HG03558 (cell line): ENCODE measurements around the gene HOXC12.

ENCODE experiments used
- ATAC-seq: cut with Tn5 transposase; IDR thresholded peaks from one replicate; pipeline ENCODE4 v1.9.1; 2021; ENCODE audit warnings: moderate number of reproducible peaks; ENCODE audit not compliant: unreplicated experiment; ENCODE audit errors: extremely low read depth

Gene HOXC12

GRCh38 chr12:53954694-53955035, at the start of gene HOXC12:
TSS of gene HOXC12 (plus strand) at chr12:53954903. CDS start at chr12:53954930, 27 bp downstream.
- no peak for ATAC-seq

GRCh38 chr12:53907103-53907502, 47.6 kb upstream of the HOXC12 start:
- ATAC-seq: no peak

GRCh38 chr12:53916788-53917655, 37.7 kb upstream of the HOXC12 start:
- no peak for ATAC-seq

GRCh38 chr12:53924521-53925405, 29.9 kb upstream of the HOXC12 start:
- ATAC-seq: no peak

- ATAC-seq: no peak
Observed at GRCh38 chr12:53927220-53928029, 27.3 kb upstream of the HOXC12 start.

GRCh38 chr12:53928054-53928835, 26.5 kb upstream of the HOXC12 start:
- no peak for ATAC-seq

- no peak for ATAC-seq
Observed at GRCh38 chr12:53929527-53929926, 25.2 kb upstream of the HOXC12 start.

GRCh38 chr12:53930591-53931255, 24.0 kb upstream of the HOXC12 start:
- no peak for ATAC-seq

- no peak for ATAC-seq
Observed at GRCh38 chr12:53931844-53932581, 22.7 kb upstream of the HOXC12 start.

GRCh38 chr12:53932915-53933314, 21.8 kb upstream of the HOXC12 start:
- no peak for ATAC-seq

- ATAC-seq: no peak
Observed at GRCh38 chr12:53935383-53936341, 19.0 kb upstream of the HOXC12 start.

- ATAC-seq: no peak
Observed at GRCh38 chr12:53937099-53937498, 17.6 kb upstream of the HOXC12 start.

GRCh38 chr12:53937596-53938325, 16.9 kb upstream of the HOXC12 start:
- no peak for ATAC-seq

- no peak for ATAC-seq
Observed at GRCh38 chr12:53938326-53939140, 16.2 kb upstream of the HOXC12 start, which contains the start of gene HOXC13. TSS of gene HOXC13 (plus strand) at chr12:53938831. CDS start at chr12:53938907, 76 bp downstream.

- no peak for ATAC-seq
Observed at GRCh38 chr12:53939141-53940108, 15.3 kb upstream of the HOXC12 start.
